ENCODE results near the gene CTNNBL1. TPM values are rescaled to one million over a fixed set of nuclear protein-coding genes. Genes with fewer than 3 reads are reported as not detected.

CTNNBL1 gene
- total and polyA plus RNA-seq, 8 donors, result 36.0 to 63.6 (median 50.1) TPM

- Histone ChIP-seq H3K27ac (no peak overlapping the region), H3K27me3 (no peaks in the 10 kb centered on the region), H3K36me3 (peaks cover 0 to 74% of the 10 kb centered on the region in 2 donors), H3K4me1 (no peaks in the 10 kb centered on the region), H3K9me3 (no peaks in the 10 kb centered on the region), H3K4me3 (no peak overlapping the region)
- DNase-seq (no peak), ATAC-seq (no peak)
- intact Hi-C loops (cut with DNase I), result no loop called here
- TF ChIP-seq, protein P1, sequence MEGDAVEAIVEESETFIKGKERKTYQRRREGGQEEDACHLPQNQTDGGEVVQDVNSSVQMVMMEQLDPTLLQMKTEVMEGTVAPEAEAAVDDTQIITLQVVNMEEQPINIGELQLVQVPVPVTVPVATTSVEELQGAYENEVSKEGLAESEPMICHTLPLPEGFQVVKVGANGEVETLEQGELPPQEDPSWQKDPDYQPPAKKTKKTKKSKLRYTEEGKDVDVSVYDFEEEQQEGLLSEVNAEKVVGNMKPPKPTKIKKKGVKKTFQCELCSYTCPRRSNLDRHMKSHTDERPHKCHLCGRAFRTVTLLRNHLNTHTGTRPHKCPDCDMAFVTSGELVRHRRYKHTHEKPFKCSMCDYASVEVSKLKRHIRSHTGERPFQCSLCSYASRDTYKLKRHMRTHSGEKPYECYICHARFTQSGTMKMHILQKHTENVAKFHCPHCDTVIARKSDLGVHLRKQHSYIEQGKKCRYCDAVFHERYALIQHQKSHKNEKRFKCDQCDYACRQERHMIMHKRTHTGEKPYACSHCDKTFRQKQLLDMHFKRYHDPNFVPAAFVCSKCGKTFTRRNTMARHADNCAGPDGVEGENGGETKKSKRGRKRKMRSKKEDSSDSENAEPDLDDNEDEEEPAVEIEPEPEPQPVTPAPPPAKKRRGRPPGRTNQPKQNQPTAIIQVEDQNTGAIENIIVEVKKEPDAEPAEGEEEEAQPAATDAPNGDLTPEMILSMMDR (IDR thresholded peaks at IDR 0.05), result no peak
These were observed 152.0 kb downstream of the CTNNBL1 start for GRCh38 chr20:37845878-37846277.

DNA sequence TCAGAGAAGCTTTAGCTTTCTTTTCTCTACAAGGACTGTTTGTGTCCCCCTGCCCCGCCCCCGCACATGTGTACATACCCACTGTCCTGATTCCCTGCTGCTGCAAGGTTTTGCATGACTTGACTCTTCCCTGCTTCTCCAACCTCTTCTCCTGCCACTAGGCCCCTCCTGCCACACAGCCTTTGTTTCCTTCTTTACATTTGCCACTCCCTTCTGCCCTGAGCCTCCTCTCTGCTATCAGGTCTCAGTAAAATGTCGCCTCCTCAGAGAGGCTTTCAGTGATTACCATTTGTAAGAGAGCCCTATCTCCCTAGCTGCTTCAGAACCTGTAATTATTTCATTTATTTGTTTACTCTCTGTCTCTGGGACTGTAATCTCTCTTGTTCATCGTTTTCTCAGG is 152.7 kb downstream of the CTNNBL1 start:
- Histone ChIP-seq H3K4me1 (no peaks in the 10 kb centered on the region), H3K36me3 (peaks cover 0 to 72% of the 10 kb centered on the region in 2 donors), H3K9me3 (no peaks in the 10 kb centered on the region), H3K27ac (no peak overlapping the region), H3K4me3 (no peak overlapping the region), H3K27me3 (no peaks in the 10 kb centered on the region)
- DNase-seq (no peak), ATAC-seq (no peak)
- intact Hi-C loops (cut with DNase I), result no loop called here
- TF ChIP-seq, protein P1 (IDR thresholded peaks at IDR 0.05), result no peak

DNA sequence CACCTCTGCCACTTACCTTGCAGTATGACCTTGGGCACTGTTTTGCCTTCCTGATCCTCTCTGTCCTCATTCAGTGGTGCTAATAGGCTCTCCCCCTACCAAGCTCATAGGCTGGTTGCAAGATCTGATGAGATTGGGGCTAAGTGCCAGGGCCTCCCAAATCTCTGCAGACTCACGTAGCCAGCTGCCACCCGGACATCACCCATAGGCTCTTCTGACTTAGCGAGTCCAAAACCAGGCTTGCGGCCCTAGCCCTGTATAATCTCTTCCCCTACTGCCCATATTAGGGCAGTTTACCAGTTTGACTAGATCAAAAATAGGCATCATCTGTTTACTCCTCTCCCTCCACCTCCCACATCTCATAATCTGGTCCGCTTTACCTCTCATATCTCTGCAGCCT is 154.9 kb downstream of the CTNNBL1 start:
- peaks cover 0 to 72% of the 10 kb centered on the region in 2 donors for H3K36me3 ChIP-seq

GRCh38 chr20:37849156-37849555 is 155.3 kb downstream of the CTNNBL1 start:
- H3K4me3 ChIP-seq, result no peak overlapping the region
- no peaks in the 10 kb centered on the region for H3K27me3 ChIP-seq
- DNase-seq, result no peak
- no peaks in the 10 kb centered on the region for H3K9me3 ChIP-seq
- H3K4me1 ChIP-seq, result no peaks in the 10 kb centered on the region
- intact Hi-C loops (cut with DNase I), result no loop called here
- no peak overlapping the region for H3K27ac ChIP-seq
- peaks cover 0 to 72% of the 10 kb centered on the region in 2 donors for H3K36me3 ChIP-seq
- TF ChIP-seq, protein P1 (IDR thresholded peaks at IDR 0.05), result no peak
- no peak for ATAC-seq

More for the DNA sequence above, 154.9 kb downstream of the CTNNBL1 start:
- no peaks in the 10 kb centered on the region for H3K27me3 ChIP-seq
- no peak overlapping the region for H3K4me3 ChIP-seq
- no peaks in the 10 kb centered on the region for H3K4me1 ChIP-seq
- TF ChIP-seq, protein P1 (IDR thresholded peaks at IDR 0.05), result no peak
- ATAC-seq (no peak), DNase-seq (no peak)
- H3K9me3 ChIP-seq, result no peaks in the 10 kb centered on the region
- H3K27ac ChIP-seq, result no peak overlapping the region
- intact Hi-C loops (cut with DNase I), result no loop called here

- intact Hi-C loops (cut with DNase I), result no loop called here
- no peak for DNase-seq
These were observed 155.7 kb downstream of the CTNNBL1 start for GRCh38 chr20:37849566-37849965.

More at GRCh38 chr20:37849566-37849965, 155.7 kb downstream of the CTNNBL1 start:
- no peaks in the 10 kb centered on the region for H3K27me3 ChIP-seq
- no peak overlapping the region for H3K4me3 ChIP-seq
- H3K36me3 ChIP-seq, result peaks cover 0 to 70% of the 10 kb centered on the region in 2 donors
- TF ChIP-seq, protein P1 (IDR thresholded peaks at IDR 0.05), result no peak
- no peaks in the 10 kb centered on the region for H3K9me3 ChIP-seq
- no peak overlapping the region for H3K27ac ChIP-seq
- H3K4me1 ChIP-seq, result no peaks in the 10 kb centered on the region
- ATAC-seq, result no peak

Measured in left lung (tissue), 10 donors.